ENCODE results near the gene SFRP2.

Gene SFRP2

GRCh38 chr4:153798420-153798819 is 9.5 kb upstream of the SFRP2 start:
- no peak for DNase-seq (ENCODE audit: low read depth)

- no peak for DNase-seq (ENCODE audit: low read depth)
These were observed 5.1 kb upstream of the SFRP2 start for GRCh38 chr4:153794006-153794405.

GRCh38 chr4:153792618-153793247 is 3.9 kb upstream of the SFRP2 start:
- no peak for DNase-seq (ENCODE audit: low read depth)

- no peak for DNase-seq (ENCODE audit: low read depth)
These were observed 3.1 kb upstream of the SFRP2 start for GRCh38 chr4:153791746-153792617.

GRCh38 chr4:153790962-153791551 is 2.2 kb upstream of the SFRP2 start:
- DNase-seq (ENCODE audit: low read depth) = no peak

- DNase-seq (ENCODE audit: low read depth) = no peak
These were observed 1.6 kb upstream of the SFRP2 start for GRCh38 chr4:153790500-153790865.

GRCh38 chr4:153789741-153790499 is 1.0 kb upstream of the SFRP2 start:
- DNase-seq (ENCODE audit: low read depth) = no peak

GRCh38 chr4:153788051-153788412 is 851 bp downstream of the SFRP2 start:
- no peak for DNase-seq (ENCODE audit: low read depth)

GRCh38 chr4:153787575-153787974 is 1.3 kb downstream of the SFRP2 start:
- no peak for DNase-seq (ENCODE audit: low read depth)

GRCh38 chr4:153787061-153787560 is 1.8 kb downstream of the SFRP2 start:
- no peak for DNase-seq (ENCODE audit: low read depth)

- DNase-seq (ENCODE audit: low read depth) = no peak
These were observed 2.8 kb downstream of the SFRP2 start for GRCh38 chr4:153785910-153786721.

- DNase-seq (ENCODE audit: low read depth) = no peak
These were observed 4.7 kb downstream of the SFRP2 start for GRCh38 chr4:153784166-153784699.

GRCh38 chr4:153782581-153782980 is 6.3 kb downstream of the SFRP2 start:
- DNase-seq (ENCODE audit: low read depth) = no peak

- DNase-seq (ENCODE audit: low read depth) = no peak
These were observed 7.0 kb downstream of the SFRP2 start for GRCh38 chr4:153781717-153782416.

- no peak for DNase-seq (ENCODE audit: low read depth)
These were observed 7.6 kb downstream of the SFRP2 start for GRCh38 chr4:153781280-153781679.

GRCh38 chr4:153780876-153781275 is 8.0 kb downstream of the SFRP2 start:
- DNase-seq (ENCODE audit: low read depth) = no peak

- no peak for DNase-seq (ENCODE audit: low read depth)
These were observed 8.7 kb downstream of the SFRP2 start for GRCh38 chr4:153780221-153780620.

- DNase-seq (ENCODE audit: low read depth) = no peak
These were observed 10.5 kb downstream of the SFRP2 start for GRCh38 chr4:153778383-153778782.

- DNase-seq (ENCODE audit: low read depth) = no peak
These were observed 11.5 kb downstream of the SFRP2 start for GRCh38 chr4:153777421-153777820.

GRCh38 chr4:153776601-153777000 is 12.3 kb downstream of the SFRP2 start:
- no peak for DNase-seq (ENCODE audit: low read depth)
